H1 (cell line): Measurements from ENCODE around the gene HPX. TPM values are rescaled to one million over a fixed set of nuclear protein-coding genes. Genes with fewer than 3 reads are reported as not detected.

Experiments used
- CREB1 ChIP-seq: IDR thresholded peaks from 2 replicates; pipeline ENCODE4 v1.6.1; 2012; ENCODE audit warnings: inconsistent platforms
- KDM4A ChIP-seq: IDR thresholded peaks from one replicate; pipeline ENCODE4 v1.7.1; 2012; ENCODE audit warnings: low read depth, mild to moderate bottlenecking, moderate library complexity, low read length, inconsistent platforms; ENCODE audit not compliant: severe bottlenecking
- RXRA ChIP-seq: IDR thresholded peaks from 2 replicates; pipeline ENCODE4 v1.6.1; 2011; ENCODE audit warnings: low read depth, mild to moderate bottlenecking, low read length, moderate library complexity; ENCODE audit not compliant: insufficient read depth
- SP4 ChIP-seq: IDR thresholded peaks from 2 replicates; pipeline ENCODE4 v1.6.1; 2012; ENCODE audit warnings: low read length, inconsistent platforms
- SUZ12 ChIP-seq: fragments of 200-600 bp; sonication (generic); IDR thresholded peaks from 2 replicates; pipeline ENCODE4 v1.6.1; 2012; ENCODE audit warnings: mild to moderate bottlenecking, inconsistent platforms, low read length, moderate library complexity, mixed read lengths
- polyA plus RNA-seq, 7 experiments: library from polyadenylated mRNA; depleted of rRNA in 3 of 7; stranded (reverse) in 5 of 7; unstranded in 2 of 7; fragments of >200 nt in 5 of 7; fragments of 200-250 nt in 2 of 7; gene quantifications; 1 replicate in 5 of 7; 2 replicates in 1 of 7; 4 replicates in 1 of 7; pipeline versions ENCODE4 v1.2.1 to v1.2.3, GENCODE V29; 2011 to 2013; ENCODE audit warnings: missing spikeins in 2 of 7, mixed read lengths in 2 of 7
- total RNA-seq: library from RNA; stranded (reverse); fragmentation: NEBNext Ultra II Directional; extraction: Animal tissue kit (Norgen Biotek cat#: 25700); gene quantifications from 2 replicates; pipeline ENCODE4 v1.2.1, GENCODE V29; 2021

The HPX gene
- total and polyA plus RNA-seq, 2 of the 8 experiments (the other 6 are each of a cell fraction or from before 2014, with no cell fraction given) = 0.80 to 0.97 TPM

- TF ChIP-seq SUZ12 = no peak
- no peak for TF ChIP-seq KDM4A
- TF ChIP-seq CREB1 = no peak
- no peak for TF ChIP-seq RXRA
- TF ChIP-seq SP4 = no peak
Measured at GRCh38 chr11:6433998-6434660, 6.7 kb downstream of the HPX start (continued).
